ENCODE results near the gene PDE2A. TPM values are rescaled to one million over a fixed set of nuclear protein-coding genes. Genes with fewer than 3 reads are reported as not detected.

Gene PDE2A
- total RNA-seq, 1 donor from 2014 or later = 3.0 TPM

DNA sequence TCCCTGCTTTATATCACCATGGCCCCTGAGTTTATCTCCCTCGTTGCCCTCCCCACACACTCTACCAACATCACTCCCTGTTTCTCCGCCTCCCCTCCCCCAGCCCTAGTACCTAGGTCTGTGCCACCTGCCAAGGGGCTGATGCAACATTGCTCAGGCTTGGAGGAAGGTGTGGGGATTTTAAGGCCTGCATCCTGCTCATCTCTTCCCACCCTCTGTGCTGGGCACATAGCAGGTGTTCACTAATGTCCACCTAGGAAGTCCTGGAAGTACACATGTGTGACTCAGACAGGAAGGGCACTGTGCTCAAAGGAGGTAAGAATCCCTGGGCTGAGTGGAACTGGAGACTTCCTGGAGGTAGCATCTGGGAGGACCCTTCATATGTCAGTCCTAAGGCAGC is 37.0 kb downstream of the PDE2A start:
- no peaks in the 10 kb centered on the region for H3K36me3 Mint-ChIP-seq (ENCODE audit: low read depth)
- peaks cover 14% of the 10 kb centered on the region for H3K27me3 Mint-ChIP-seq (ENCODE audit: low read depth)
- peaks cover 30% of the 10 kb centered on the region for H3K4me1 Mint-ChIP-seq
- no peak for DNase-seq (ENCODE audit: low read depth, low spot score)
- no peaks in the 10 kb centered on the region for H3K9me3 Mint-ChIP-seq
- no peak for TF ChIP-seq CTCF (conservative IDR thresholded peaks at IDR 0.05)
- no peak overlapping the region for H3K4me3 Mint-ChIP-seq
- no peak overlapping the region for H3K27ac Mint-ChIP-seq (ENCODE audit: unreplicated experiment)

- no peak for TF ChIP-seq CTCF (conservative IDR thresholded peaks at IDR 0.05)
- Mint-ChIP-seq H3K4me3 (peak overlapping the region; percentile 19), H3K27ac (ENCODE audit: unreplicated experiment) (peak overlapping the region; percentile 95), H3K9me3 (no peaks in the 10 kb centered on the region), H3K36me3 (ENCODE audit: low read depth) (no peaks in the 10 kb centered on the region), H3K4me1 (peaks cover 32% of the 10 kb centered on the region), H3K27me3 (ENCODE audit: low read depth) (peaks cover 14% of the 10 kb centered on the region)
- DNase-seq (ENCODE audit: low read depth, low spot score) = no peak
Measured at GRCh38 chr11:72636376-72636775, 37.8 kb downstream of the PDE2A start.

DNA sequence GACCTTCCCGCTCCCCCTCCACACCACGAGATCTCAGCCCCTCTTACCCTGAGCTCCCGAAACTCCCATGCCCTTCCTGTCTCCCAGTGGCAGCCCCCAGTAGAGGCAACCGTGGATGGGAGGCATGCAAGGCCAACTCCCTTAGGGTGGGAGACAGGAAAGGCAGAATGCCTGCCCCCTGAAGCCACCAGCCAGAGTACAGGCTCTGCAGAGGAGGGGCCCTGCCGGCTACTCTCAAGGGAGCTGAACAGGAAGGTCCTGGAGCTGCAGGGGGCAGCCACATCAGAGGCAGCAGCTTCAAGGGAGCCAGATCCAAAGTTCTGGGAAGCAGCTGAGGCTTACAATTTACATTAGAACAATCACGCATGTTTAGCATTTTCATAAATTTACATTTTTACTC is 38.3 kb downstream of the PDE2A start:
- no peak overlapping the region for H3K27ac Mint-ChIP-seq (ENCODE audit: unreplicated experiment)
- DNase-seq (ENCODE audit: low read depth, low spot score) = no peak
- no peaks in the 10 kb centered on the region for H3K36me3 Mint-ChIP-seq (ENCODE audit: low read depth)
- TF ChIP-seq CTCF (conservative IDR thresholded peaks at IDR 0.05) = no peak
- H3K27me3 Mint-ChIP-seq (ENCODE audit: low read depth) = peaks cover 14% of the 10 kb centered on the region
- H3K4me3 Mint-ChIP-seq = no peak overlapping the region
- peaks cover 32% of the 10 kb centered on the region for H3K4me1 Mint-ChIP-seq
- H3K9me3 Mint-ChIP-seq = no peaks in the 10 kb centered on the region

DNA sequence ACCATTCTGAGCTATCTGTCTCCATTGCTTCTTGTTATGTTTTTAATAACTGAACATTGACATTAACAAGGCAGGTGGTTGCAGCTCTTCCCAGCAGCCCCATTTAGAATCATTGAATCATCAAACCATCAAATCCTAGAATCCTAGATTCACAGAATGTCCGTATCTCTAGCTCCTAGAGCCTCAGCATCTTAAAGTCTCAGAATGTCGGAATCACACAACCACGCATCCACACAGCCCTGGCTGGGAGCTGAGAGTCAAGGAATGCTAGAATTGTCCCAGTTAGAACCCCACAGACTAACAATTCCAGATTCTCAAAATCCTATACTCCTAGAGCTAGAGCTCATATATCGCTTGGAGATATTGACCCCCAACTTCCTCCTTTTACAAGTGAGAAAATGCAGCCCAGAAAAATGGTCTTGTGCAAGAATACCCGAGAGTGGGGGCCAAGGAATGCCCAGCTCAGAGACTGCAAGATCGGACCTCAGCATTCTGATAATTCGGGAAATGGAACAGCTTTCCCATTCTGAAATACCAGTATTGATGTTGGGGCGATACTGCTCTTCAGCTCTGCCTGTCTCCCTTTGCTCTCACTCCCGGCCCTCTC is 38.8 kb downstream of the PDE2A start:
- TF ChIP-seq CTCF (conservative IDR thresholded peaks at IDR 0.05) = no peak
- no peaks in the 10 kb centered on the region for H3K9me3 Mint-ChIP-seq
- H3K36me3 Mint-ChIP-seq (ENCODE audit: low read depth) = no peaks in the 10 kb centered on the region
- peaks cover 32% of the 10 kb centered on the region for H3K4me1 Mint-ChIP-seq
- no peak overlapping the region for H3K4me3 Mint-ChIP-seq
- peaks cover 14% of the 10 kb centered on the region for H3K27me3 Mint-ChIP-seq (ENCODE audit: low read depth)
- DNase-seq (ENCODE audit: low read depth, low spot score) = no peak
- H3K27ac Mint-ChIP-seq (ENCODE audit: unreplicated experiment) = no peak overlapping the region

DNA sequence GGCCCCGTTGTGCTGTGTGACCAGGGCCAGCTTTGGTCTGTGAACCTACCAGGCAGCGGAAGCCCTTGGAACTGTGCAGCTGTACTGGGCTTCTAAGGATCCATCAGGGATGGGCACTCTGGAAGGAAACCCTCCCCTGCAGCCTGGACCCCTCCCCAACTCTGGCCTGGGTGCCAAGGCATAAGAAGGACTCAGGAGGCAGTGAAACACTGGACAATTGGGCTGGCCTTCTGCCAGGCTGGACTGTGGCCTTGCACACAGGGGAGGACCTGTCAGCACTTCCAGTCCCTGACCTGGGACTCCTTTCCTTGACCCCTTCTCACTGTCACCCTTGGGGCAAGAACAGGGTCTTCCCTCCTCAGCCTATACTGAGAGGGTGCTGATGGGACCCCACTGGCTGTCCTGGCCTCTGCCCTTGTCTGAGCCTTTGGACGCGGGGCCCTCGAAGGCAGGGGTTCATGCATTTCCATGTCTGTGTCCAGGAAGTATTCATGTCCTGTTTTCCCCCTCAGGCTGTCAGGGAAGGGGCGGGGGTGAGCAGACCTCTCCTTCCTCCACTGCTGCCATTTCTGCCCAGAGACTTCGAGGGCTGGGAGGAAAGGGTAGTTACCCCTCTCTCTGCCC is 39.6 kb downstream of the PDE2A start:
- no peak overlapping the region for H3K27ac Mint-ChIP-seq (ENCODE audit: unreplicated experiment)

More for the DNA sequence above, 39.6 kb downstream of the PDE2A start:
- Mint-ChIP-seq H3K4me3 (no peak overlapping the region), H3K27me3 (ENCODE audit: low read depth) (peaks cover 14% of the 10 kb centered on the region), H3K36me3 (ENCODE audit: low read depth) (no peaks in the 10 kb centered on the region), H3K4me1 (peaks cover 36% of the 10 kb centered on the region), H3K9me3 (no peaks in the 10 kb centered on the region)
- TF ChIP-seq CTCF (conservative IDR thresholded peaks at IDR 0.05) = no peak
- no peak for DNase-seq (ENCODE audit: low read depth, low spot score)
